ENCODE results near the gene DNAH2. TPM values are rescaled to one million over a fixed set of nuclear protein-coding genes. Genes with fewer than 3 reads are reported as not detected.

DNAH2 gene
- total and polyA plus RNA-seq, 2 of the 8 experiments (the other 6 are each of a cell fraction or from before 2014, with no cell fraction given) = 0.13 to 0.18 TPM

- no peak overlapping the region for H3K56ac ChIP-seq (replicated peaks; ENCODE audit: insufficient read length, low read depth, low read length)
- TF ChIP-seq CBX8 (IDR thresholded peaks at IDR 0.05; ENCODE audit: borderline replicate concordance, low read depth, low read length) (no peak), CBX5 (IDR thresholded peaks at IDR 0.05; ENCODE audit: low read depth, low read length) (no peak), TEAD4 (IDR thresholded peaks at IDR 0.05; ENCODE audit: low read depth, low read length) (no peak), KDM1A (IDR thresholded peaks at IDR 0.05; ENCODE audit: borderline replicate concordance, low read length) (no peak)
- FAIRE-seq = no peak
- no peak for DNase-seq (ENCODE audit: low read depth in 1 of 2, low spot score in 2 of 2)
- no peak overlapping the region for H2AFZ ChIP-seq (ENCODE audit: low read length)
- 74% methylated on average over 6 of the region's 7 CpGs; no CpG with 5 or more reads in 1 of the 2 experiments for WGBS, 2 experiments (ENCODE audit: extremely low coverage in 1 of 2, insufficient coverage in 1 of 2, insufficient read length in 1 of 2, insufficient replicate concordance in 2 of 2, low coverage in 1 of 2, low lambda C conversion rate in 2 of 2, missing lambda C conversion rate in 1 of 2)
- H2BK5ac ChIP-seq (ENCODE audit: low read depth, low read length) = no peak overlapping the region
- no peak overlapping the region for H3K9ac ChIP-seq (replicated peaks in 1 of 4; ENCODE audit: extremely low read depth in 1 of 4, low read depth in 3 of 4, low read length in 3 of 4)
- H2BK12ac ChIP-seq (ENCODE audit: low read depth, low read length) = 0 out of 2 replicates have a peak overlapping the region, but pooled peaks have one; percentile 3
- H3K79me1 ChIP-seq (ENCODE audit: low read depth, low read length) = no peaks in the 10 kb centered on the region
- no peak overlapping the region for H4K8ac ChIP-seq (ENCODE audit: extremely low read depth, insufficient read depth, low read length)
- H4K5ac ChIP-seq (ENCODE audit: insufficient read length, low read depth, low read length) = no peak overlapping the region
- CTCF ChIA-PET (ENCODE audit: partially characterized antibody) = interaction anchor here (1.4 to 5.5 kb wide), 3 partner anchors 11 to 87 kb away, joined by 4 to 26 read pairs (median 23); no protein-coding TSS in a partner anchor
- no peaks in the 10 kb centered on the region for H4K20me1 ChIP-seq (replicated peaks in 1 of 2; ENCODE audit: control insufficient read depth in 1 of 2, insufficient read depth in 2 of 2, low read length in 2 of 2)
- H3K4me1 ChIP-seq (replicated peaks in 1 of 4; ENCODE audit: control insufficient read depth in 3 of 4, insufficient read depth in 4 of 4, low read length in 3 of 4) = peaks cover 0 to 10% (median 5%) of the 10 kb centered on the region in 4 experiments; a peak in 5 of 7 replicates
- POLR2A ChIA-PET (ENCODE audit: partially characterized antibody) = interaction anchor here (3.0 to 3.3 kb wide), 2 partner anchors 11 to 14 kb away, joined by 10 to 12 read pairs; no protein-coding TSS in a partner anchor
- H2BK15ac ChIP-seq (ENCODE audit: low read length) = no peak overlapping the region
- H2AK5ac ChIP-seq (ENCODE audit: low read depth, low read length) = 0 out of 2 replicates have a peak overlapping the region, but pooled peaks have one; percentile 13
- H3K27me3 ChIP-seq (replicated peaks in 1 of 4; ENCODE audit: control insufficient read depth in 3 of 4, extremely low read depth in 1 of 4, insufficient read depth in 3 of 4, low read length in 3 of 4) = peaks cover 4 to 38% (median 30%) of the 10 kb centered on the region in 4 experiments
- no peak overlapping the region for H3K18ac ChIP-seq (ENCODE audit: extremely low read depth, low read length)
- no peak overlapping the region for H4K91ac ChIP-seq (replicated peaks; ENCODE audit: insufficient read length, low read length)
- H3K9me3 ChIP-seq (ENCODE audit: insufficient read depth in 2 of 2, low read depth in 1 of 2, low read length in 1 of 2) = no peaks in the 10 kb centered on the region
- H3K36me3 ChIP-seq (ENCODE audit: control insufficient read depth in 2 of 4, insufficient read depth in 4 of 4, low read length in 3 of 4) = no peaks in the 10 kb centered on the region
- no peak overlapping the region for H3K14ac ChIP-seq (ENCODE audit: insufficient read length)
- no peak overlapping the region for H3K4ac ChIP-seq (replicated peaks; ENCODE audit: insufficient read length, low read depth, low read length)
- no peak overlapping the region for H3K27ac ChIP-seq (ENCODE audit: low read depth, low read length)
- no peak overlapping the region for H3K4me3 ChIP-seq (ENCODE audit: extremely low read depth in 1 of 4, insufficient read depth in 2 of 4, low read depth in 3 of 4, low read length in 4 of 4)
- no peak overlapping the region for H3K23ac ChIP-seq (ENCODE audit: insufficient read length)
- no peak overlapping the region for H2BK120ac ChIP-seq (replicated peaks; ENCODE audit: low read depth, low read length)
- no peak overlapping the region for H2BK20ac ChIP-seq (ENCODE audit: low read length)
- H3K4me2 ChIP-seq (ENCODE audit: insufficient read depth in 1 of 2, low read depth in 2 of 2, low read length in 2 of 2) = no peak overlapping the region
- peaks cover 18% of the 10 kb centered on the region for H3K23me2 ChIP-seq (ENCODE audit: low read depth, low read length)
- H3K79me2 ChIP-seq (ENCODE audit: control insufficient read depth in 1 of 2, insufficient read depth in 2 of 2, low read length in 2 of 2) = no peaks in the 10 kb centered on the region
These were observed 113.7 kb downstream of the DNAH2 start for GRCh38 chr17:7831233-7831632.
